HCEC 1CT (cell line): ENCODE measurements around the gene PHLDA3.

ENCODE experiments used
- DNase-seq: peaks from one replicate; pipeline ENCODE4 v3.0.0-alpha.2; 2017

Gene PHLDA3

GRCh38 chr1:201460814-201461644 lies 8.0 kb downstream of the PHLDA3 start:
- peak; percentile 99 for DNase-seq

- no peak for DNase-seq
Observed at GRCh38 chr1:201459775-201460174, 9.2 kb downstream of the PHLDA3 start.

GRCh38 chr1:201459052-201459451 lies 9.9 kb downstream of the PHLDA3 start:
- no peak for DNase-seq

- no peak for DNase-seq
Observed at GRCh38 chr1:201457508-201457960, 11.5 kb downstream of the PHLDA3 start.

GRCh38 chr1:201456499-201457309 lies 12.3 kb downstream of the PHLDA3 start:
- peak; percentile 96 for DNase-seq

GRCh38 chr1:201455098-201455497 lies 13.9 kb downstream of the PHLDA3 start:
- no peak for DNase-seq

GRCh38 chr1:201454608-201455007 lies 14.4 kb downstream of the PHLDA3 start:
- no peak for DNase-seq

GRCh38 chr1:201452866-201453265 lies 16.1 kb downstream of the PHLDA3 start:
- DNase-seq, result no peak

GRCh38 chr1:201450721-201451291 lies 18.2 kb downstream of the PHLDA3 start:
- peak; percentile 67 for DNase-seq

GRCh38 chr1:201448990-201449389 lies 20.0 kb downstream of the PHLDA3 start:
- DNase-seq, result no peak

- DNase-seq, result peak; percentile 74
Observed at GRCh38 chr1:201447903-201448871, 20.8 kb downstream of the PHLDA3 start.

GRCh38 chr1:201445310-201445709 lies 23.7 kb downstream of the PHLDA3 start:
- DNase-seq, result no peak

GRCh38 chr1:201444792-201445191 lies 24.2 kb downstream of the PHLDA3 start:
- DNase-seq, result no peak

- DNase-seq, result no peak
Observed at GRCh38 chr1:201443747-201444146, 25.2 kb downstream of the PHLDA3 start.

GRCh38 chr1:201436969-201437368 lies 32.0 kb downstream of the PHLDA3 start:
- DNase-seq, result no peak

- no peak for DNase-seq
Observed at GRCh38 chr1:201436393-201436792, 32.6 kb downstream of the PHLDA3 start.

GRCh38 chr1:201434266-201434665 lies 34.7 kb downstream of the PHLDA3 start:
- DNase-seq, result no peak

GRCh38 chr1:201433609-201434008 lies 35.4 kb downstream of the PHLDA3 start:
- DNase-seq, result no peak

GRCh38 chr1:201430776-201431175 lies 38.2 kb downstream of the PHLDA3 start:
- DNase-seq, result no peak

- no peak for DNase-seq
Observed at GRCh38 chr1:201429736-201430501, 39.1 kb downstream of the PHLDA3 start.

- DNase-seq, result no peak
Observed at GRCh38 chr1:201427963-201428362, 41.0 kb downstream of the PHLDA3 start.
